Measurements from ENCODE around the gene DICER1. TPM values are rescaled to one million over a fixed set of nuclear protein-coding genes. Genes with fewer than 3 reads are reported as not detected.

Gene DICER1
- polyA plus RNA-seq, 10 donors = 32.6 to 52.1 (median 42.4) TPM

- DNase-seq = no peak
Measured at GRCh38 chr14:95063391-95063790, 93.9 kb downstream of the DICER1 start.

- no peak for DNase-seq
Measured at GRCh38 chr14:95062946-95063345, 94.4 kb downstream of the DICER1 start.

- no peak for DNase-seq
Measured at GRCh38 chr14:95062220-95062619, 95.1 kb downstream of the DICER1 start.

- DNase-seq = no peak
Measured at GRCh38 chr14:95061317-95062093, 95.8 kb downstream of the DICER1 start.

- DNase-seq = no peak
Measured at GRCh38 chr14:95059126-95059525, 98.2 kb downstream of the DICER1 start.

GRCh38 chr14:95058491-95058890 lies 98.8 kb downstream of the DICER1 start:
- no peak for DNase-seq

- DNase-seq = no peak
Measured at GRCh38 chr14:95057851-95058250, 99.5 kb downstream of the DICER1 start.

GRCh38 chr14:95057147-95057546 lies 100.2 kb downstream of the DICER1 start:
- DNase-seq = no peak

GRCh38 chr14:95056476-95056875 lies 100.9 kb downstream of the DICER1 start:
- DNase-seq = no peak

- DNase-seq = no peak
Measured at GRCh38 chr14:95055318-95055717, 102.0 kb downstream of the DICER1 start.

- no peak for DNase-seq
Measured at GRCh38 chr14:95054346-95055280, 102.7 kb downstream of the DICER1 start.

GRCh38 chr14:95052016-95052585 lies 105.2 kb downstream of the DICER1 start:
- DNase-seq = no peak

- DNase-seq = no peak
Measured at GRCh38 chr14:95049952-95050351, 107.4 kb downstream of the DICER1 start.

GRCh38 chr14:95048771-95049312 lies 108.5 kb downstream of the DICER1 start:
- DNase-seq = no peak

GRCh38 chr14:95047754-95048153 lies 109.6 kb downstream of the DICER1 start:
- no peak for DNase-seq

GRCh38 chr14:95046711-95047681 lies 110.3 kb downstream of the DICER1 start:
- peak; percentile 9 to 64 (median 16) for DNase-seq

- DNase-seq = no peak
Measured at GRCh38 chr14:95045836-95046430, 111.4 kb downstream of the DICER1 start.

- DNase-seq = no peak
Measured at GRCh38 chr14:95045106-95045701, 112.1 kb downstream of the DICER1 start.

- DNase-seq = no peak
Measured at GRCh38 chr14:95044463-95045105, 112.7 kb downstream of the DICER1 start.

All from muscle of back (tissue), 11 donors.